Activated CD8-positive, alpha-beta memory T cell treated with anti-CD3 and anti-CD28 coated beads, Interleukin-2, amount 50 U/mL, for 24 hours (primary cell): ENCODE results near the gene USP6NL.

Experiments used
- DNase-seq: peaks from one replicate; pipeline ENCODE4 v3.0.0-alpha.2; 2020; ENCODE audit errors: extremely low read depth

Gene USP6NL

DNA sequence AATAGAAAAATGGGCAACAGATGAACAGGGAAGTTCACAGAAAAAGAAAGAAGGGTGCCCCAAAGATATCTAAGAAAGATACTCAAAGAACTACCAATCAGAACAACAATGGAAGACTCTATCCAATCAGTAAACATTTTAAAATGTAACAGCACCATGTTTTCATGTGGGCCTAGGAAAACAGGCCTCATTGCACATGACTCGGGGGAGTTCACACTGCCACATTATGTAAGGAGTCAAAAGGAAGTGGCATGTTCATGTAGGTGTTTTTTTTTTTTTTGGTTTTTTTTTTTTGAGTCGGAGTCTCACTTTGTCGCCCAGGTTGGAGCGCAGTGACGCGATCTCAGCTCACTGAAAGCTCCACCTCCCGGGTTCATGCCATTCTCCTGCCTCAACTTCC lies 132.2 kb downstream of the USP6NL start:
- no peak for DNase-seq

DNA sequence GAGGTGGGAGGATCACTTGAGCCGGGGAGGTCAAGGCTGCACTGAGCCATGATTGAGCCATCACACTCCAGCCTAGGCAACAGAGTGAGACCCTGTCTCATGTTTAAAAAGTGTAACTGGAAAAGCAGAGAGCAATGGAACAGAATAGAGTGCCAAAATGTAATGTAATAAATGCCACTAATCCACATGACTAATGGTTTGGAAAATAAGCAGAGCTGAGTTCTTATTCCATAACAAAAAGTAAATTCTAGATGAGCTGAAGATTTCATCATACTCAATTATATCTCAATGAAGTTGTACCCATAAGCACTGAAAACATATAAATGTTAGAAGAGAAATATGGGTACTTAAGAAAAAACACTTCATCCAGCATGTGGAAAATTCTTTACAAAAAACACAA lies 132.6 kb downstream of the USP6NL start:
- no peak for DNase-seq

DNA sequence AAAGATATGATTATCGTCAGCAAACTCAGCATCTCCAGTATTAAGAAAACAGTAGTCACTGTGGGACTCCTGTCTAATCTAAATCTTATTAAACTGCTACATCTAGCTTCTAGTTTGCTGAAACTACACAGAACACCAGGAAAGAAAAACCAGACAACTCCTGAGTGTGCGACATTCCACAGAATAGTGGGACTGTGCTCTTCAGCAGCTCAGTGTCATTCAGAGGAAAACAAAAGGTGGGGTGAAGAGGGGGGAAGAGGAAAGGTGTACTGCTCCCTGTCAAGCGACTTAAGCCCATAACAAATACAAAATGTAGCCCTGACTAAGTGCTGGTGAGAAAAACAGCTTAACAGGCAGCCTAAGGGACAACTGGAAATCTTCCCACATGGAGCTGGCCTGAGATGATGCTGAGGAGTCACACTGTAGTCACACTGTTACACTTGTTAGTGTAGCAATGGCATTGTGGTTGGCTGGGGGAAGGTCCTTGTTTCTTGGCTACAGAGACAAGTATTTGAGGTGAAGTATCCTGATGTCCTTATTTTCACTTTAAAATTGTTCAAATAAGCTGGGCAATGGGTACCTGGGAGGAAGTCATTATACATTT lies 135.5 kb downstream of the USP6NL start:
- DNase-seq = no peak

DNA sequence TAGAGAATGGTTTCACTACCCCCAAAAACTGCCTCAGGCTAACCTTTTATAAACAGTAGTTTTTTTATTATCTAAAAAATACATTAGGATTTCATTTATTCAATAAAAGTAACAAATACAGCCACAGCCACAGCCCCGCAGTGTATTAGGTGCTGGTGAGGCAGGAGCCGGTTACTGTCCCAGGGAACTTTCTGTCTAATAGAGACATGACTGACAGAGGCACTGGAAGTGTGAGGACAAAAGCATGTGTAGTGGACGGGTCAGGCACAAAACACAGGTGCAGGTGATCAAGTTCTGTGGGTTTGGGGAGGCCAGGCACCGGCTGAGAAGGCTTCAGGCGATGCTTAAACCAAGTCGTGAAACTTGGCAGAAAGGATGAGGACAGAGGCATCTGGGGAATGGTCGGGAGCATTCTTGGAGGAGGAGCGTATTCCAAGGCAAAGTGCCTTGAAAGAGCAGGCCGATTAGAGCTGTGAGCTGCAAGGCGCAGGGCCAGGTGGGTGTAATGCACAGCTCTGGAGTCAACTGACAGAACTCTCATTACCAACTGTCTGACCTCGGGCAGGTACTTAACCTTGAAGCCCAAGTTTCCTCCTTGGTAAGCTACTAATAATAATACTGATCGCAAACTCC lies 138.2 kb downstream of the USP6NL start:
- no peak for DNase-seq

DNA sequence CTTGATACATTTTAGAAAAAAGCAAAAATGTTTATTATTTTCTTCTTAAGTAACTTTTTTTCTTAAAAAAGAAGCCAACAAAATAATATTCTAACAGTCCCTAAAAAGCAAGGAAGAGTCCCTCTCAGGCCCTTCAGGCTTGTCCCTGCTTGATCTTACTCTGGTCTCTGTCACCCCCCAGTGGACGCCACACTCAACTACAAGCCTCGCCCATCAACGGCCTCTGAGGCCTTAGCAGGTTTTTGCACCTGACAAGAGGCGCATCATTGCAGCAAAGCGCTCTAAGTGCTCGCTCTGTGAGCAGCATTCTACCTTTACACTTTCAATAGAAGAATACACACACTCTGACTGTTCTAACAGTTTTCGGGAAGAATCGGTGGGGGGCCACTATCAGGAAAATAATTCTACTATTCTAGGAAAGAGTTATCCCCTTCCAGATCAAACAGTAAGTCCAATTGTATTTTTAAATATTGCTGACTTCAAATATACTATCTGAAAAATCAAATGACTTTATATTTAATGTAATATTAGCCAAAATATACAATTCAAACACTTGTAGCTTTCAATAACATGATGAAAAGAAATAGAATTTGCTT lies 139.2 kb downstream of the USP6NL start:
- DNase-seq = peak; percentile 44

DNA sequence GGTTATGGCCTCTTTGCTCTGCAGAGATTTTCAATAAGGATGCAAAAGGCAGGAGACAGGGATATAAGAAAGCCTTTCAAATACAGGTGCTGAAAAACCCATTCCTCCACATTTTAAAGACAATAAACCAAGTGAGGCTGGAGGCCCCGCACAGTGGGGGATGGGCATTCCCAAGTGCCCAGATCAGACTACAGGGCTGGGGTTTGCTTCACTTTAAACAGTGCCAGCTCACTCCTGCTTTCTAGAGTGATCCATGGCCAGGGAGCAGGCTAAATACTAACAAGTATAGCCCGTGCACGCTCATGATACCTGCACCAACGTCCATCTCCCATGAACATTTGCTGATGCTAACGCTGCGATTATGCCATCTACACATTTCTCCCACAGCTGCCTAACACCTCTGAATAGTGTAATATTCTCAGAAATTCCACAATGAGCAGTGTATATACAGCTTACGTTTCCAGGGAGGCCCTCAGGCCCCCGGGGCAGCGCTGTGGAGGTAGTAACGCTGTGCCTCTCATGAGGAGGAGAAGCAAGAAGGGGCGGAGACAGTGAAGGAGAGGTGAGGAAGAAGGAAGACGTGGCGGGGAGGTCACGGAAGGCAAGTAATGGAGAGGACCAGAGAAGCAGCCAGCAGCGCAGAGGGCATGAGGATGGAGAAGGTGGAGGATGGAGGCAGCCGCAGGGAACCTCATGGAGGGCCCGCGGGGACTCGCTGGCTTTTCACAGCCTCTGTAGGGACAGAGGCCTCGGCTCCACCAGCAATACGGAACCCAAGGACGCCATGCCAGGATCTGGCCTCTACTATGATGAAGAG lies 141.7 kb downstream of the USP6NL start:
- no peak for DNase-seq

DNA sequence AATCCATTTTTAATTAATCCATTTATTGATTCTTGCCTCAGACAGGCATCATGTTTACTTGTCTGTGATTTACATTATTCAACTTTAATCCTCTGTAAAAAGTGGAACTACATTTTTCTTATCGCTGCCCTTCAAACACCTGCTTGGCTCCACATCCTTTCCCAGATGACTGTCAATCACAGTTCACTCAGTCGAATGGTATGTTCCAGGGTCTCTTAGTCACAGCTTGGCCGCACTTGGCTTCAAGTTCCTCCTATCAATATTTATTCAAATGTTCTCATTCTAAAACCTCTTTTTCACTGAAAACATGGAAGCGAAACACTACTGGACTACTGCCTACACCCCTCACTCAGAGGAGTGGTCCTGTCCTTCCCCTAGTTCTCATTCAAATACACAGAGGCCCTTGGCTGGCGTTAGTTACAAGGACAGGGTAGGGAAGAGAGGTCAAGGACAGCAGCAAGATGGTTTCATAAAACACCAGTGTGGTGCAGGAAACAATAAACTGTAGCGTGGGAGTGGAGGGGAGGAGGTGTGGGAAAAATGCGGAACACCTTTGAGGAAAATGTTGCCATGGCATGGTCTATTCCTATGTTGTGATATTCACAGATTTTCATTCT lies 143.2 kb downstream of the USP6NL start:
- DNase-seq = no peak

DNA sequence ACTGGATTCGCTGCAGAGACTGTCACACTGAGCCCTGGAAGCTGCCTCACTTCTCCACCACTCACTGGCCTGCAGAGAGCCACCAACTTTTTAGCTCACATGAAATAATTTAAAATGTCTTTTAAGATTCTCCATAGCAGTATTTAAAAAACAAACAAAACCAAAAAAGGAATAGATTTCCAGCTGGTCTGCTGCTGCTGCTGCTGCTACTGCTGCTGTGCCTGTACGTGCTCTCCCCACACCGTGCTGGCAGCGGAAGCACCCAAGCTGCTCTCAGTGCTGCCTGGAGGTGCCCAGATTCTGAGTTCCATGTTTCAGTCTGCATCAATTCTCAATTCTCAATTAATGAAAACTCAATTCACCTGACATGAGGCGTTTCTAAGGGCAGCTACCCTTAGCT lies 146.0 kb downstream of the USP6NL start:
- no peak for DNase-seq

DNA sequence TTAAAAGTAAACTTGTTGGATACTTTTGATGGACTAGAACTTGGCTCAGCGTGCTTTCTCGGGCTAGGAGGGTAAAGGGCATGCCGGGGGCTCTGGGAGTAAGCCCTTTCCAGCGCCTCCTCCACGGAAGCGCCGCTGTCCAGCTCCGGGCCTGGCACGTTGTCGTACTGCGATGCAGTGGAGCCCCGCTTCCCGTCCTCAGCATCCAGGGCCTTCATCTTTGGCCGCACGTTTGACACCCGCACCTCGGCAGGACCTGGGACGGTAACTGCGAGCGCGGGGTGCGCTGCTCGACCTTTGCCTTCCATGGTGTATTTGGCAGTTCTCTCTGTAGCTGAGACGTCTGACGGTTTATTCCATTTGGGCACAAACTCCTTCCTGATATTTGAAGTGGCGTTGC lies 148.3 kb downstream of the USP6NL start:
- no peak for DNase-seq

DNA sequence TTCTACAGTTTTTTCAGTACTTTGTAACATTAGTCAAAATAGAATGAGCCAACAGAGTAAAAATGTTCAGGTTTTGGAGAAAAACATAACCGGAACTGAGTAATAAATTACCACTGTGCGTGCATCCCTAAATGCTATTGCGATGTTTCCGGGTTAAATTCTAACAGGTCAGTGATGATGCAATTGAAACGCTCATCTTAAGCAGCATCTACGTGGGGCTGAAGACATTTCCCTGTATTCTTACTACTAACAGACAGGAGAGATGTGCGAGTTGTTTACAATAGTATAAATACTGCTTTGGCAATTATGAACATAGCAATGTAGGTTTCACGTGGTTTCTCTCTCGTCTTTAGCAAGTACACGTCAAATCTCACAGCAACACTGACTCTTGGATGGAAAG lies 149.4 kb downstream of the USP6NL start:
- no peak for DNase-seq

DNA sequence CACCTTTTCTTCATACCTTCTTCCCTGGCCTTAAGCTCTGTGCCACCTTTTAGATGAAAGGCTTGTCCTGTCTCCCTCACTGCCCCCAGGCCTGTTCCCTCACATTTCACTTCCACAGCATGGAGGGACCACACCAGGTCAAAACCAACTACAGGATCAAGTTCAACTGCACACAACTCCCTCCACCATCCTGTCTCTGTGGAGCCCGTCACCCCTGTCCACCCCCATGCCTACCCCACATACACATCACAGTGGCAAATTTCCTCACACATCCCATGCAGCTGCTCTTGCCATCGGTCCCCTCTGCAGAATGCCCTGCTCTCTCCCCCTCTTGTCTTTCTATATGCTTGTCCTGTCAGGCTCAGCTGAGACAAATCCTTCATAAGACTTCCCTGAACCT lies 154.1 kb downstream of the USP6NL start:
- no peak for DNase-seq

DNA sequence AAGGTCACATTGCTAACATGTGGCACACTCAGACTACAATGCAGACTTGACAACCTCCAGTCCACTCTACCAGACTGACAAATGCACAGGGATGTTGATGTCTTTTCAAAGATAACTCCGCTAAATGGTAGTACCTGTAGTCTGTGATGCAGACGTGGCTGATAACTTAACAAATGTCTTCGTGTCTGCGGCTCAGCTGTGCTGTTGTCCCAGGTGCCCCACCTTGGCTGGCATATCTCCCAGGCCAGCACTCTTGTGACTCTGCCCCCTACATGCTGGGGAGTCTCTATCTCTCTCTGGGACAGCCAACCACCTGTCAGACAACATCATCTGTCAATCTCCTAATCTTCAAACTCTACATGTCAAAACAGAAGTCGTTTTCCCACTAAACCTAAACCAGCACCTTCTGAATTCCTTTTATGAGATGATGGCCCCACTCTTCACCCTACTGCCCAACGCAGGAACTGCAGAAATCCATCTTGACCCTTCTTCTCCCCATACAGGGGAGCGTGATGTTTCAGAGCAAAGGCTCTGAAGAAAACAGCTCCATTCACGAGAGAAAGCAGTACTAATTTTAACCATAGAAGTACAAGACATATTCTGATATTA lies 156.4 kb downstream of the USP6NL start:
- no peak for DNase-seq

DNA sequence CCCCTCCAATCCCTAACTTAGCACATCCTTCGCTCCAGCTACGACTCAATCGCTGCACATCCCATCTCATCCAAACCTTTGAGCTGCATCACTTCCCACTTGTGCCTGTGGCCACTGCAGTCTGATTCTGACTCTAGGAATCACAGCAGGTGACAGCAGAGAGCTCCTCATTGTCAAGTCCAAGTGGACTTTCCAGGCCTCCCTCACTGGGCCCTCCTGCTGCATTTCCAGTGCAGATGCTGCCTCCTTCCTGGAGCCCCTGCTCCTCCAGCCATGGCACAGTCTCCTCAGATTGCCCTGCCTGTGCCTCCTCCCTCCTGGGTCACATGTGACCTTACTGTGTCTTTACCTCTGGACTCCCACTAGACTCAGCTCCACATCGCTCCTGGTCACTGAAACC lies 157.3 kb downstream of the USP6NL start:
- no peak for DNase-seq

DNA sequence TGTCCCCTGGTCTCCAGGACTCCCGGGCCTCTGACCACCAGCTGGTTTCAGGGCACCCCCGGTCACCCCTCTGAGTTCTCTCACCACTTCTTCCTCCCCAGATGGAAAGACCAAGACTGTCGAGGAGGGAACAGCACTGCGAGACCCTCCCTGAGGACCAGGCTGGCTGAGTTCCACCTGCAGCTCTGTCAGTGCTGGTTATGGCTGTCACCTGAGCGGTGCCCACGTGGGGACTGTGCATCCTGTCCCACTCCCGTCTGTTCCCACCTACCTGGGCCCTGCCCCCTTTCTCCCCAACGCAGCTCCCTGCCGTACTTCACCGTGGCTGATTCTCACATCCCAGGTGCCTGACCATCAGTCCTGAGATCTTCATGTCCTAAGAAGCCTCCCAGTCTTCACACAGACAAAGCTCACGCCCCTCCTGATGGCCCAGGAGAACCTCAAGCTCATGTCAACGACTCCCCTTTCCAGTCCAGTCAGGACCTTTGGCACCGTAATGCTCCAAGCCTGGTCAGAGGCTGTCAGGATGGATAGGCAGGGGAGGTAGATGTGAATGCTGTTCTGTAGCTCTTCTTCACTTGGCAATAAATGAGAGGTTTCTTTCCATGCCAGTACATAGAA lies 159.7 kb downstream of the USP6NL start:
- DNase-seq = no peak

DNA sequence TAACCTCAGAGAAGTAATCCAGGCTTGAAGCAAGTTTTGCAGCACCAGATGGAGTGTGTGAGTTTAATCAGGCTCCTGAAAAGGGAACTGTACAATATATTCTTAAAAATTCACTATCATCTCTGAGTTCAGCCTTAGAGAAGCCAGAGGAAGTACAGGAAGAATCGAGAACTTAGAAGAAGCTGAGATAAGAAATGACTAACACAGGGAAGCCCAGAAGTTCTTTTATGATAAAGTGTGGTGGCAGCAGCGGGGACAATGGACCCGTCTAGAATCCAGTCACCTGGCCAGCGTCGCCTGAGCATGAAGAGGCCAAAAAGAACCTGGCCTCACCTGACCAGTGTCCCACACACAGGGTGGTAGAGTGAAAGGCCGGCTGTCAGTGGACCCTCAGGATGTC lies 161.0 kb downstream of the USP6NL start:
- DNase-seq = no peak

DNA sequence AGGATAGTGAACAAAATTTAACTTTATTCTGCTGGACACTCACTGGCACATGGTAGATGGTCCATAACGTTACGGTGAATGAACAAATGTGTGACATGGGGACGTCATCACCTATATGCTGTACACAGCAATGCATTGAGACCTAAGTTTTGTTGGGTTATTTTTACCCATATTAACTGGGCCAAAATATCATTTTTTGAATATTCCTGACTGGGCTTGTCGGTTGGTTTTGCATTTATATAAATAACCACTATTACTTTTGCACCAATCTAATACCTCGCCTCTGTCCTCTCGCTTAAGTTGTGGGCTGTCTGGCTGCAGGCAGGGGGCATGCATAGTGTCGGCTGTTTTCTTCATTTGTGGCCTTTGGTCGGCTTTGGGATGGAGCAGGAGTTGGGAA lies 161.7 kb downstream of the USP6NL start:
- DNase-seq = no peak

DNA sequence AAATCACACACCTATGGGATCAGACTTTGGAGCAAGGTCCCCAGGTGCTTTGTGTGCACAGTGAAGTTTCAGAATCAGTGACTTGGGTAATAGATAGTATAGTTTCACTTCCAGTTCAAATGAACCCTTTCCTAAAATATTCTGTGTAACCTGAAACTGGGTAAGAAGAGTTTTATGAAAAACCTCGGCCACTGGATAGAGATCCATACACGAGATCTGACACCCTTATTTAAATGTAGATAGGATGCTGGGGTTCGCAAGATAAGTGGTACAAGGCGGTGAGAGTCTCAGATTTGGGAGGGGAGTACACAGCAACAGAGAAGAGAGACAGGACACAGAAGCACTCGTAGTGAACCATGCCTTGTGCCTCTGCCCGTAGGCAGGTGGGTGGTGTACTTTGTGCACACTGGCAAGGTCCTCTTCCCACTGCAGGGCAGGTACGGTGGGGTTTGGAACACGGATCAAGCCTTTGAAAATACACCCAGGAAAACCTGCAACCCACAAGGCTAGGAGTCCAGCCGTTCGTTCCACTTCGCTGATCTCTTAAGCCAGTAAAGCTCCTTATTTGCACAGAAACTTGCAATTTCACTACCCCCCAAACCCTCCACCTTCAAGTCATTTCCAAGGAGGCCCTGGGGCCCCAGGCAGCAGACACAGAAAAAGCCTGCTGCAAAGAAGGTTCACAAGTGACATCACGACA lies 162.8 kb downstream of the USP6NL start:
- DNase-seq = no peak

DNA sequence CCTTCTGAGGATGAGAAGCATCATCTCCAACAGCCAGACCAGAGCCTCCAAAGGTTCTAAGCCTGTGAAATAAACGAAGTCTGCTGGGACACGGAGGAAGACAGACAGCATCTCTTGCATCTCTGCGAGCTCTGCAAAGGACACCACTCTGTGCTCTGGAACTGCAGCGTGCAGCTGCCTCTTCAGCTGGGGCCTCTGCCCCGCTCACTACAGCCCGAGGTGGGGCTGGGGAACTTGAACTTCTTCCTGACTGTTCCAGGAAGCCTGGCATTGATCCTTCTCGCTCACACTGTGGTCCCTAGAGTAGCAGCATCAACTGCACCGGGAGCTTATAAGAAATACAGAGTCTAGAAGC lies 163.3 kb downstream of the USP6NL start:
- DNase-seq = no peak

DNA sequence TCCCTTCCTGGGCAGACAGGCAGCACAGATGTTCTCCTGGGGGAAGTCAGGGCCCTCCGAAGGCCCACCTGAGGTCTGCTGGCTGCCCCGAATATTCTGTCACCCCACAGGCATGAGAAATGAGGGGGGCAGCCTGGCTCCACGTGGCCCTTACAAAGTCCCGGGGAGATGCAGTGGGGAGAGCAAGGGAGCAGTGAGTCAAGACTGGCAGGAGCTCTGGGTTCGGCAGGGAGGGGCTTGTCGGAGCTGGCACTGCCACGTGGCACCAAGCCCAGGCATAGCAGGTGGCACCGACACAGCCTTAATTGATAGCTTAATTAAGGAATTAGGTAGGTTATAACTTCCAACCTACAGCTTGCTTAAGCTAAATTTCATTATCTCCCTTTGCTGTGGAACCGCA lies 163.9 kb downstream of the USP6NL start:
- no peak for DNase-seq

DNA sequence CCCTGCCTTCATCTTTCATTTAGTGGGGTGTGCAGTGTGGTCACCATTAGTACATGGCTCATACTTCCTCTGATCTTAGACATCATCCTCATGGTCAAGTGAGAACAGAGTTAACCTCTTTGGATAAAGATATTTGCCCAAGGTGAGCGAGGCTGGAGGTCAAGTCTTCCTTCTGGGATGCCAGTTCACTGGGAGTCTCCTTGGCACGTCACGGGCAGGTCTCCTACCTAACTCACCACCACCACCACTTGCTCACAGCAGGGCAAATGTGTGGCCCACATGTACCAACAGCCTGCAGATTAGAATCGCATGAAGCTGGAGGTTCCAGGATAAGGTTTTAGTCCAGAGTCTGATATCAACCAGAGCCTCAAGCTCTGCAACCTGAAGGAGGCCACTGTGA lies 164.6 kb downstream of the USP6NL start:
- DNase-seq = no peak

DNA sequence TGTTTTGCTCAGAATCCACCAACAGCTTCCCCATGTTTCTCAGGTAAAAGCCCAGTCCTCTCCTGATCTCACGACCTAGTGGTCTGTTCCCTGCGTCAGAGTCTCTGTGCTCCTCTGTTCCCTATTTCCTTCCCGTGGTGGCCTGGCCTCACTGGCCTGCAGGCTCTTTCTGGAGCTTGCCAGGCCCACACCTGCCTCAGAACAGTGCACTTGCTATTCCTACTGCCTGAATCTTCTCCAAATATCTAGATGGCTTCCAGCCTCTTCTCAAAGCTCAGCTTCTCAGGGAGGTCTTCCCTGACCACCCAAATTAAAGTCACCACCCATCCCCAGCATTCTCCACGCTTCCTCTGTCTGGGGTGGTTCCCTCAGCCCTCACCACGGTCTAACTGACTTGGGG lies 165.3 kb downstream of the USP6NL start:
- no peak for DNase-seq
